ENCODE measurements around the gene MTM1.

GRCh38 chrX:150594584-150594983 lies 26.2 kb downstream of the MTM1 start:
- TF ChIP-seq CTCF (IDR thresholded peaks at IDR 0.05): no peak
- no peak for TF ChIP-seq POLR2AphosphoS5 (IDR thresholded peaks at IDR 0.05)
- no peak for TF ChIP-seq POLR2A (IDR thresholded peaks at IDR 0.05)

Measured in gastroesophageal sphincter (tissue), 3 donors.